A172 (cell line): ENCODE data around the gene NPY2R. TPM values are rescaled to one million over a fixed set of nuclear protein-coding genes. Genes with fewer than 3 reads are reported as not detected.

ENCODE experiments used
- DNase-seq: peaks from one replicate; pipeline ENCODE4 v3.0.0-alpha.2; 2015; ENCODE audit warnings: low spot score
- total RNA-seq: library from RNA; depleted of rRNA; stranded (reverse); fragments of >200 nt; shearing (Covaris generic); gene quantifications from 2 replicates; pipeline ENCODE4 v1.2.3, GENCODE V29; 2014; rRNA removed

The NPY2R gene
- not detected in 2 replicates for total RNA-seq

GRCh38 chr4:155208258-155209054 is at the start of gene NPY2R:
NPY2R (plus strand) TSS chr4:155208636; CDS start chr4:155213940, 5,304 bp downstream.
- no peak for DNase-seq

- DNase-seq, result no peak
Observed at GRCh38 chr4:155161357-155161756, 47.1 kb upstream of the NPY2R start.

GRCh38 chr4:155164718-155165117 is 43.7 kb upstream of the NPY2R start:
- DNase-seq, result no peak

- DNase-seq, result no peak
Observed at GRCh38 chr4:155170569-155170968, 37.9 kb upstream of the NPY2R start.

DNA sequence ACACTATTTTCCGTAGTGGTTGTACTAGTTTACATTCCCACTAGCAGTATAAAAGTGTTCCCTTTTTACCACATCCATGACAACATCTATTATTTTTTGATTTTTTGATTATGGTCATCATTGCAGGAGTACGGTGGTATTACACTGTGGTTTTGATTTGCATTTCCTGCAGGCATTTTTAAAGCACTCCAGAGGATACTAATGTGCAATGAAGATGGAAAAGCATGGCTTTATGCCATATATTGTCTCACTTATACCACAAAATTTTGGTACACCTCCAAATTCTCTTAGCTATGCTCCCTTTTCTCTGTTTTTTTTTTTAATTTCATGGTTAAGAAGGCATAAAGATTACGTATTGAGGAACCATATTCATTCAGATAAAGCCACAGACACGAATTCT is 35.1 kb upstream of the NPY2R start:
- no peak for DNase-seq

GRCh38 chr4:155174668-155175067 is 33.8 kb upstream of the NPY2R start:
- no peak for DNase-seq

- no peak for DNase-seq
Observed at GRCh38 chr4:155179216-155179615, 29.2 kb upstream of the NPY2R start.

DNA sequence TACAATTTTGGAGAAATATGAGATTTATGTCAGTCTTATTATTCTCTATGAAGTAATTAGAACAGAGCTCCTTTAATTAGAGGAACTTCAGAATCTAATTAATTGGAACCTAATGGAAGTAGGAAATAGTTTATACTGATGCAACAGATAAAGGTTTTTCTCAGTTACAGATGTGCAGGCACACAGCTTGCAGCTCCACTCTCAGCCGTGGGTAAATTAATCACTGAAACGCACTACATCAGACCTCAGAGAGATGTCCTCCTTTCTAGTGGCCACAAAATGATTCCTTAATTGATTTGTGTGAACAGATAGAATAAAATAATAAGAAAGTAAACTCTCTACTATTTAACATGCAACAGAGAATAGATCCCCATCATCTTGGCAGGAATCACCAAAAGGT is 21.5 kb upstream of the NPY2R start:
- no peak for DNase-seq

DNA sequence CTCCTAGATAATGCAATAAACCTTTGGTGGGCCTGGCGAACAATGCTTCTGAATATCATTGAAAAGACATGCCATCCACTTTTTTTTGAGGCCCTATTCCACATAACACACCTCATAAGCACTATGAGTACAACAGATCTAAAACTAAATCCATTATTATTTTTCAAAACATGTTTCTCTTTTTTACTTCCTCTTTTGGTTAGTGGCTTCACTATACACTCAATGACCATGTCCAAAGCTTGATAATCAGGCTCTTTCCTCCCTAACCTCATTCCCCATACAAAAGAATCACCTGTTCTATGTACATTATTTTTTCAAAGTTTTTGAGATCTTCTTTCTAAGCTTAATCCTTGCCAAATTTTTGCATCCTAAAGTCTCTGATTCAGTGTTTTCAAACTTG is 20.4 kb upstream of the NPY2R start:
- DNase-seq, result no peak

DNA sequence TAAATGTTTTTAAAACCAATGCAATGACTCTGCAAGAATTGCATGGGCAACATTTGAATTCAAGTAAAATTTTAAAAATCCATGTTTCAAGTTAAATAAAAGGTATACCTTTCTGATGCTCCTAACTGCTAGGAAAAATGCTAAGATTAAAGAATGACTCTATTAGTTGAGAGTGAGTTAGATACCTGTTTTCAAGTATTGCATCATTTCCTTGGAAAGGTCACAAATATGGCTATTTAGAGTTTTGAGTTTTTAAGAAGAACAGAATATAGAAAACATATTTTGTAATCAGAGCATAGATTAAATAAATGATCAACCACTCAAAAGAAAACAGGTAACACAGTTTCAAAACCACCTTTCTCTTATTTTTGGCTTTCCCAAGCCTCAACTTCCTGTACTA is 18.3 kb upstream of the NPY2R start:
- DNase-seq, result no peak

- no peak for DNase-seq
Observed at GRCh38 chr4:155197757-155198156, 10.7 kb upstream of the NPY2R start.

GRCh38 chr4:155207534-155208257 is 740 bp upstream of the NPY2R start:
- DNase-seq, result no peak

GRCh38 chr4:155220025-155220424 is 11.6 kb downstream of the NPY2R start:
- no peak for DNase-seq

DNA sequence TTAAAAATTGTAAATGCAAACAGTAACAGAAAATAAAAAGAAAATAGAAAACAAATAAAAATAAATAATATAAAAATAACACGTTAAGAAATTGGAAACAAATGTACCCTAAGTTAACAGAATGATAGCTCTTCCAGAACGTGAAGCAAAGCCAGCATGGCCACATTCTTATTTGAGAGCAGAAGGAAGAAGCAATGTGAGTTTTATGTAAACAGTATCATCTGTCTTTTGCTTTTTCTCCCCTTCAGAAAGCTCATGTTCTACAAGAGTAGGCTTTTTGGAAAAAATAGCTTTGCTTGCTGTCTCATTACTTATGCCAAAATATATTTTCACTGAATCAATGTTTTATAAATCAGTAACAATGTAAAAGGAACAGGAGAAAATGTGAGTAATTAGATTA is 18.7 kb downstream of the NPY2R start:
- DNase-seq, result no peak

DNA sequence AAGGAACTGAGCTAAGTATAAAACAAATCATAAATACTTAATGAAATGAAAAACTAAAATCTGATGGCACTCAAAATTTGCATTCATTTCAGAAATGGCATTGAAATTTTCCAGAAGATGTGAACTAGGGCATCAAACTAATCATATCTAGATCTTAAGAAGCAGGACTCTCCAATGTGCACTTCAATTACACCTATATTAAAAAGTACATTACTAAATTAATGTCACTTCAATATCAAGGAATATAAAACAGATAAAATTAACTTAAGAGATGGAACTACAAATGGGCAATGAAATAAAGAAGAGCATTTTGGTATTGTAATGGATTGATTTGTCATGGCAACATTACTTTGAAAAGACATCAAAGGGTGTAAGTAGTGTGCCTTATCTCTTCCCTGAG is 20.3 kb downstream of the NPY2R start:
- DNase-seq, result no peak

GRCh38 chr4:155232432-155232831 is 24.0 kb downstream of the NPY2R start:
- no peak for DNase-seq

GRCh38 chr4:155234206-155234605 is 25.8 kb downstream of the NPY2R start:
- no peak for DNase-seq

DNA sequence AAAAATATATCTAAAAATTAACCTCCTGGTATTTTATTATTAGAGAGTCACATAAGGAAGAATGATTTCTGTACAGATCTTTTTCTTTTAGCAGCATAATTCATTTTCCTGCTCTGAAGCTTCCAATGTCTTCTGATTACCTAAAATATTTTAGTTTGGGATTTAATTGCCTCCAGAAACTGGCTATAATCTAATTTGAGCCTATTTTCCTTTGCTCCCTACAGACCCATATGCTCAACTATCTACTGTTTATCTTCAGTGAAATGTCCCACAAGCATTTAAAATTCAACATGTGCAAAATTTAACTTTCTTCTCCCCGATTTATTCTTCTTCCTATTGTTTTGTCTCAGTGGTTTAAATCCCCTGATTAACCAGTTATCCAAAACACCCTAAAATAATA is 29.1 kb downstream of the NPY2R start:
- DNase-seq, result no peak

DNA sequence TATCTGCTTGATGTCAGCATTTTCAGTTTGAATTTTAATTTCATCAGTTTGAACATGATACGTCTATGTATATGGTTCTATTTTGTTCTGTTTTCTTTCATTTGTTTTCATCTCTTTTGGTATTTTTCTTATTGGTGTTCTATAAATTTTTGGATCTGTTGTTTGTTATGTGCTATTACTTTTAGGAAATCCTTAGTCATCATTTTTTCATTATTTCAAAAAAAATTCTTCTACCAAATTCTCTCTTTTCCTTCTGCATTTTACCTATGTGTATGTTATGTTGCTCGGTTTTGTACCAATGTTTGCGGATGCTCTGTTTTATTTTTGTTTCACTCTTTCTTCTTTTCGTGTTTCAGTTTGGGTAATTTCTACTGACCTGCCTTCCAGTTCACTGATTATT is 32.8 kb downstream of the NPY2R start:
- no peak for DNase-seq

GRCh38 chr4:155241664-155242063 is 33.2 kb downstream of the NPY2R start:
- DNase-seq, result no peak

DNA sequence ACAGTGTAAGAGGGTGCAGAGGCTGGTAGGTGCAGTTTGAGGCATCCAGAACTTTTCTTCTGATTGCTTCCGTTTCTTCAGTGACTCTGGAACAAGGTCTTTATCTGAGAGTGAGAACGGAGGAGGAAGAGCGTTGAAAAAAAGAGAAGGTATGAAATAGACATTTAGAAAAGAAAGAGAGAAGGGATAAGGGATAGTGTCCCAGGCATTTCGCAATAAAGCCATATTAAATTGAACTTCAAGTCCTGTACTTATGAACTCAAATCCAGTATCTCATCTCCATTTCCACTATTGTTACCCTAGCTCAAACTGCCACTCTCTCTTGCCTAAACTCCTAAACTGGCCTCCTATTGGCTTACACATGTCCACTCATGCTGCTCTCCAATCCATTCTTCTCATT is 36.7 kb downstream of the NPY2R start:
- DNase-seq, result no peak

- peak; percentile 23 for DNase-seq
Observed at GRCh38 chr4:155248002-155248896, 39.8 kb downstream of the NPY2R start.
